H9 (cell line): ENCODE data around the gene MGLL. TPM values are rescaled to one million over a fixed set of nuclear protein-coding genes. Genes with fewer than 3 reads are reported as not detected.

ENCODE experiments used
- DNase-seq: peaks from one replicate; pipeline ENCODE4 v3.0.0-alpha.2; 2017
- H2AFZ ChIP-seq: one replicate; pipeline ENCODE4 v1.6.1; 2013; ENCODE audit warnings: mild to moderate bottlenecking, low read length, control low read depth, moderate library complexity
- H2AK5ac ChIP-seq: 2 replicates; pipeline ENCODE4 v1.6.1; 2013; ENCODE audit warnings: low read length, control low read depth, mixed read lengths; ENCODE audit not compliant: insufficient read length
- H2BK120ac ChIP-seq: one replicate; pipeline ENCODE4 v1.6.1; 2013; ENCODE audit warnings: low read depth, mild to moderate bottlenecking, low read length, control low read depth, inconsistent platforms; ENCODE audit not compliant: poor library complexity, severe bottlenecking
- H2BK12ac ChIP-seq: 2 replicates; pipeline ENCODE4 v1.6.1; 2013; ENCODE audit warnings: low read length, control low read depth, mixed read lengths, low read depth; ENCODE audit not compliant: insufficient read length
- H2BK15ac ChIP-seq: 2 replicates; pipeline ENCODE4 v1.6.1; 2013; ENCODE audit warnings: low read depth, low read length, control low read depth
- H2BK20ac ChIP-seq: one replicate; pipeline ENCODE4 v1.6.1; 2013; ENCODE audit warnings: low read depth, mild to moderate bottlenecking, low read length, control low read depth, inconsistent platforms; ENCODE audit not compliant: poor library complexity, severe bottlenecking
- H2BK5ac ChIP-seq: 2 replicates; pipeline ENCODE4 v1.6.1; 2013; ENCODE audit warnings: low read length, control low read depth, mixed read lengths; ENCODE audit not compliant: insufficient read length
- H3K14ac ChIP-seq: 2 replicates; pipeline ENCODE4 v1.6.1; 2013; ENCODE audit warnings: low read length, control low read depth; ENCODE audit not compliant: insufficient read depth
- H3K18ac ChIP-seq: 2 replicates; pipeline ENCODE4 v1.6.1; 2013; ENCODE audit warnings: low read depth, mild to moderate bottlenecking, mixed read lengths, low read length, control low read depth; ENCODE audit not compliant: insufficient read length
- H3K23ac ChIP-seq: 2 replicates; pipeline ENCODE4 v1.6.1; 2013; ENCODE audit warnings: low read length, control low read depth, mixed read lengths, low read depth; ENCODE audit not compliant: insufficient read length
- H3K23me2 ChIP-seq: 2 replicates; pipeline ENCODE4 v1.6.1; 2013; ENCODE audit warnings: low read depth, mild to moderate bottlenecking, mixed read lengths, low read length, control low read depth; ENCODE audit not compliant: insufficient read length, poor library complexity, severe bottlenecking
- H3K27ac ChIP-seq: 2 replicates; pipeline ENCODE4 v1.5.1; 2013; ENCODE audit warnings: low read length, control low read depth, mixed read lengths, low read depth; ENCODE audit not compliant: insufficient read length
- H3K27me3 ChIP-seq: 2 replicates; pipeline ENCODE4 v1.6.1; 2013; ENCODE audit warnings: low read length, control low read depth, inconsistent platforms; ENCODE audit not compliant: insufficient read depth
- H3K4ac ChIP-seq: 2 replicates; pipeline ENCODE4 v1.6.1; 2013; ENCODE audit warnings: low read depth, mild to moderate bottlenecking, control low read depth, inconsistent platforms, low read length, moderate library complexity
- H3K4me1 ChIP-seq: 2 replicates; pipeline ENCODE4 v1.6.1; 2013; ENCODE audit warnings: low read length, control low read depth, inconsistent platforms; ENCODE audit not compliant: insufficient read depth
- H3K4me2 ChIP-seq: 2 replicates; pipeline ENCODE4 v1.6.1; 2013; ENCODE audit warnings: low read length, control low read depth, mixed read lengths; ENCODE audit not compliant: insufficient read length, insufficient read depth
- H3K56ac ChIP-seq: 2 replicates; pipeline ENCODE4 v1.6.1; 2013; ENCODE audit warnings: low read depth, mild to moderate bottlenecking, mixed read lengths, low read length, control low read depth; ENCODE audit not compliant: insufficient read length
- H3K79me1 ChIP-seq: 2 replicates; pipeline ENCODE4 v1.6.1; 2013; ENCODE audit warnings: low read depth, mild to moderate bottlenecking, moderate library complexity, low read length, control low read depth, inconsistent platforms; ENCODE audit not compliant: insufficient read depth, poor library complexity, severe bottlenecking
- H3K79me2 ChIP-seq: 2 replicates; pipeline ENCODE4 v1.6.1; 2013; ENCODE audit warnings: low read length, control low read depth, inconsistent platforms; ENCODE audit not compliant: insufficient read depth
- H3K9ac ChIP-seq: 2 replicates; pipeline ENCODE4 v1.6.1; 2013; ENCODE audit warnings: low read length, control low read depth, mixed read lengths; ENCODE audit not compliant: insufficient read length; ENCODE audit errors: extremely low read depth
- H3K9me3 ChIP-seq: one replicate; pipeline ENCODE4 v1.6.1; 2013; ENCODE audit warnings: low read depth, low read length, inconsistent platforms; ENCODE audit not compliant: control insufficient read depth
- H3T11ph ChIP-seq: one replicate; pipeline ENCODE4 v1.6.1; 2013; ENCODE audit warnings: mild to moderate bottlenecking, low read length, control low read depth, inconsistent platforms
- H4K20me1 ChIP-seq: one replicate; pipeline ENCODE4 v1.6.1; 2013; ENCODE audit not compliant: control insufficient read depth, insufficient read length, insufficient read depth
- H4K5ac ChIP-seq: 2 replicates; pipeline ENCODE4 v1.6.1; 2013; ENCODE audit warnings: low read depth, mild to moderate bottlenecking, mixed read lengths, low read length, control low read depth; ENCODE audit not compliant: insufficient read length
- H4K8ac ChIP-seq: replicated peaks from 2 replicates; pipeline ENCODE4 v1.6.1; 2013; ENCODE audit warnings: low read length, control low read depth, mixed read lengths, low read depth; ENCODE audit not compliant: insufficient read length
- H4K91ac ChIP-seq: 2 replicates; pipeline ENCODE4 v1.6.1; 2013; ENCODE audit warnings: low read depth, mild to moderate bottlenecking, moderate library complexity, mixed read lengths, low read length, control low read depth; ENCODE audit not compliant: insufficient read length
- H3K27ac Mint-ChIP-seq, 3 experiments: 2 replicates in 2 of 3; 3 replicates in 1 of 3; pipeline ENCODE4 v1.8.0; 2020 to 2021; ENCODE audit warnings: mixed read lengths in 3 of 3, mild to moderate bottlenecking in 1 of 3, moderate library complexity in 1 of 3
- H3K27me3 Mint-ChIP-seq: 2 replicates; pipeline ENCODE4 v1.8.0; 2021; ENCODE audit warnings: low read depth, mild to moderate bottlenecking, moderate library complexity, mixed read lengths
- H3K36me3 Mint-ChIP-seq, 3 experiments: 2 replicates in 2 of 3; 3 replicates in 1 of 3; pipeline ENCODE4 v1.8.0; 2020 to 2021; ENCODE audit warnings: low read depth in 3 of 3, mixed read lengths in 3 of 3; ENCODE audit not compliant: insufficient read depth in 1 of 3
- H3K4me1 Mint-ChIP-seq, 2 experiments: 2 replicates each; pipeline ENCODE4 v1.8.0; 2020; ENCODE audit warnings: mixed read lengths in 2 of 2
- H3K4me3 Mint-ChIP-seq, 2 experiments: 2 replicates in 1 of 2; 3 replicates in 1 of 2; pipeline ENCODE4 v1.8.0; 2020 to 2021; ENCODE audit warnings: mild to moderate bottlenecking in 2 of 2, mixed read lengths in 2 of 2, moderate library complexity in 1 of 2
- H3K9me3 Mint-ChIP-seq, 2 experiments: 2 replicates in 1 of 2; 3 replicates in 1 of 2; pipeline ENCODE4 v1.8.0; 2020; ENCODE audit warnings: mild to moderate bottlenecking in 2 of 2, mixed read lengths in 2 of 2, moderate library complexity in 1 of 2
- CTCF ChIP-seq: fragments of 200-600 bp; sonication (generic); conservative IDR thresholded peaks from 3 replicates; pipeline ENCODE4 v1.8.0; 2021; ENCODE audit warnings: antibody characterized with exemption, mild to moderate bottlenecking
- WGBS: extraction: QIAGEN DNeasy Blood & Tissue Kit; methylation state at CpG from one replicate; pipeline ENCODE4 v1.1.7; 2013; ENCODE audit warnings: missing lambda C conversion rate, low lambda C conversion rate, mixed read lengths; ENCODE audit not compliant: insufficient read length; ENCODE audit errors: extremely low coverage; 5-methylcytosine and 5-hydroxymethylcytosine counted together
- total RNA-seq: library from RNA; stranded (reverse); gene quantifications from 2 replicates; pipeline ENCODE4 v1.2.1, GENCODE V29; 2021

The MGLL gene
- total RNA-seq, 1 experiment from 2014 or later, result 0.11 TPM

GRCh38 chr3:127779747-127780146 lies 42.6 kb downstream of the MGLL start:
- H2BK15ac ChIP-seq, result no peak overlapping the region
- Mint-ChIP-seq H3K27ac (no peak overlapping the region; a peak in 1 of 7 replicates), H3K4me1 (peaks cover 3 to 11% of the 10 kb centered on the region in 2 experiments; a peak in 3 of 4 replicates), H3K27me3 (no peaks in the 10 kb centered on the region; the same call in 1 of the 2 replicates), H3K4me3 (no peak overlapping the region), H3K36me3 (peaks cover 0 to 4% (median 3%) of the 10 kb centered on the region in 3 experiments; a peak in 2 of 7 replicates), H3K9me3 (peaks cover 0 to 11% of the 10 kb centered on the region in 2 experiments; a peak in 4 of 5 replicates)
- no peak overlapping the region for H2BK12ac ChIP-seq
- H4K91ac ChIP-seq, result no peak overlapping the region
- H2AK5ac ChIP-seq, result no peak overlapping the region
- no peak overlapping the region for H4K8ac ChIP-seq
- no peak for TF ChIP-seq CTCF
- no CpG with 5 or more reads among the region's 3 CpGs for WGBS
- no peaks in the 10 kb centered on the region for H3K9me3 ChIP-seq
- no peak overlapping the region for H2BK120ac ChIP-seq
- H4K5ac ChIP-seq, result no peak overlapping the region
- H3K27ac ChIP-seq, result no peak overlapping the region
- H3K4me1 ChIP-seq, result no peaks in the 10 kb centered on the region
- H2BK5ac ChIP-seq, result no peak overlapping the region
- H3K27me3 ChIP-seq, result no peaks in the 10 kb centered on the region
- H3K9ac ChIP-seq, result no peak overlapping the region
- H3K4me2 ChIP-seq, result no peak overlapping the region
- H3K4ac ChIP-seq, result no peak overlapping the region
- H3K23ac ChIP-seq, result no peak overlapping the region
- no peak overlapping the region for H2BK20ac ChIP-seq
- no peaks in the 10 kb centered on the region for H4K20me1 ChIP-seq
- no peak overlapping the region for H2AFZ ChIP-seq
- no peak for DNase-seq
- no peak overlapping the region for H3T11ph ChIP-seq
- H3K79me1 ChIP-seq, result no peaks in the 10 kb centered on the region
- no peaks in the 10 kb centered on the region for H3K23me2 ChIP-seq
- H3K56ac ChIP-seq, result no peak overlapping the region
- H3K79me2 ChIP-seq, result no peaks in the 10 kb centered on the region
- no peak overlapping the region for H3K14ac ChIP-seq
- no peak overlapping the region for H3K18ac ChIP-seq
